CD14-positive monocyte (primary cell): ENCODE measurements around the gene ODC1. TPM values are rescaled to one million over a fixed set of nuclear protein-coding genes. Genes with fewer than 3 reads are reported as not detected.

Experiments used
- DNase-seq, 3 donors: peaks; one replicate each; pipeline ENCODE4 v3.0.0-alpha.2; 2011 to 2022
- H2AFZ ChIP-seq: 2 replicates; pipeline ENCODE4 v1.6.0; 2012; ENCODE audit warnings: mild to moderate bottlenecking, low read depth, low read length, inconsistent platforms; ENCODE audit not compliant: insufficient read depth, poor library complexity, severe bottlenecking
- H3K27ac ChIP-seq, 2 donors: 1 replicate in 1 of 2; 2 replicates in 1 of 2; pipeline ENCODE4 v1.5.1; 2012 to 2013; ENCODE audit warnings: low read length in 2 of 2, control low read depth in 1 of 2, inconsistent platforms in 1 of 2, low read depth in 1 of 2, mild to moderate bottlenecking in 1 of 2
- H3K27me3 ChIP-seq, 2 donors: one replicate each; pipeline versions ENCODE4 v1.6.0 to v1.6.1; 2011 to 2013; ENCODE audit warnings: low read length in 2 of 2; ENCODE audit not compliant: control insufficient read depth in 2 of 2, insufficient read depth in 2 of 2
- H3K36me3 ChIP-seq, 2 donors: replicated peaks in 1 of 2; 1 replicate in 1 of 2; 2 replicates in 1 of 2; pipeline versions ENCODE4 v1.5.1 to v1.6.1; 2012 to 2013; ENCODE audit warnings: low read length in 2 of 2, control low read depth in 1 of 2, inconsistent platforms in 1 of 2, mild to moderate bottlenecking in 1 of 2; ENCODE audit not compliant: insufficient read depth in 2 of 2, control insufficient read depth in 1 of 2
- H3K4me1 ChIP-seq, 2 donors: 1 replicate in 1 of 2; 2 replicates in 1 of 2; pipeline versions ENCODE4 v1.5.1 to v1.6.1; 2012 to 2013; ENCODE audit warnings: low read length in 2 of 2, control low read depth in 1 of 2, inconsistent platforms in 1 of 2, mild to moderate bottlenecking in 1 of 2, moderate library complexity in 1 of 2; ENCODE audit not compliant: insufficient read depth in 2 of 2, control insufficient read depth in 1 of 2
- H3K4me2 ChIP-seq: replicated peaks from 2 replicates; pipeline ENCODE3; 2012; ENCODE audit warnings: low read length, moderate library complexity, mild to moderate bottlenecking; ENCODE audit not compliant: poor library complexity, severe bottlenecking; ENCODE audit errors: extremely low read depth
- H3K4me3 ChIP-seq, 3 experiments: fragments of 200-600 bp in 1 of 3; sonication (generic) in 1 of 3; replicated peaks in 1 of 3; 1 replicate in 2 of 3; 2 replicates in 1 of 3; pipeline ENCODE4 v1.5.1; 2011 to 2013; ENCODE audit warnings: low read length in 3 of 3, mild to moderate bottlenecking in 3 of 3, control low read depth in 2 of 3, low read depth in 2 of 3, inconsistent platforms in 1 of 3, moderate library complexity in 1 of 3
- H3K79me2 ChIP-seq: 2 replicates; pipeline ENCODE4 v1.6.0; 2012; ENCODE audit warnings: mild to moderate bottlenecking, control low read depth, inconsistent platforms, low read length, moderate library complexity; ENCODE audit not compliant: insufficient read depth
- H3K9ac ChIP-seq: 2 replicates; pipeline ENCODE4 v1.6.0; 2017; ENCODE audit warnings: low read length, mild to moderate bottlenecking; ENCODE audit not compliant: insufficient read depth, poor library complexity, severe bottlenecking
- H3K9me3 ChIP-seq, 2 donors: replicated peaks in 1 of 2; 1 replicate in 1 of 2; 2 replicates in 1 of 2; pipeline versions ENCODE4 v1.5.1 to v1.6.1; 2012 to 2013; ENCODE audit warnings: low read length in 2 of 2, control low read depth in 1 of 2; ENCODE audit not compliant: control insufficient read depth in 1 of 2, insufficient read depth in 1 of 2
- H4K20me1 ChIP-seq: 2 replicates; pipeline ENCODE4 v1.6.0; 2012; ENCODE audit warnings: mild to moderate bottlenecking, low read length, control low read depth, moderate library complexity; ENCODE audit not compliant: insufficient read depth
- H3K27ac Mint-ChIP-seq, 7 donors: one replicate each; pipeline ENCODE4 v1.8.0; 2020; ENCODE audit warnings: mild to moderate bottlenecking in 7 of 7, mixed read lengths in 7 of 7, moderate library complexity in 6 of 7, inconsistent platforms in 2 of 7
- H3K27me3 Mint-ChIP-seq, 3 donors: one replicate each; pipeline ENCODE4 v1.8.0; 2021 to 2022; ENCODE audit warnings: low read depth in 3 of 3, mild to moderate bottlenecking in 3 of 3, mixed read lengths in 3 of 3, moderate library complexity in 3 of 3, inconsistent platforms in 1 of 3
- H3K36me3 Mint-ChIP-seq, 2 donors: one replicate each; pipeline ENCODE4 v1.8.0; 2020; ENCODE audit warnings: mixed read lengths in 2 of 2, inconsistent platforms in 1 of 2, mild to moderate bottlenecking in 1 of 2
- H3K4me1 Mint-ChIP-seq: one replicate; pipeline ENCODE4 v1.8.0; 2020; ENCODE audit warnings: mild to moderate bottlenecking, mixed read lengths
- H3K4me3 Mint-ChIP-seq, 2 donors: one replicate each; pipeline ENCODE4 v1.8.0; 2020; ENCODE audit warnings: mild to moderate bottlenecking in 2 of 2, mixed read lengths in 2 of 2, moderate library complexity in 1 of 2
- H3K9me3 Mint-ChIP-seq, 7 donors: one replicate each; pipeline ENCODE4 v1.8.0; 2020 to 2022; ENCODE audit warnings: mixed read lengths in 7 of 7, mild to moderate bottlenecking in 6 of 7, moderate library complexity in 6 of 7, inconsistent platforms in 2 of 7
- CTCF ChIP-seq: fragments of 200-600 bp; IDR thresholded peaks from one replicate; pipeline ENCODE4 v1.8.0; 2022; ENCODE audit warnings: antibody characterized with exemption, mild to moderate bottlenecking
- WGBS: methylation state at CpG from one replicate; pipeline ENCODE4 v1.1.5; 2013; ENCODE audit warnings: missing lambda C conversion rate; ENCODE audit not compliant: insufficient coverage; 5-methylcytosine and 5-hydroxymethylcytosine counted together
- intact Hi-C, 2 donors: fragments of 100-400 bp; cut with micrococcal nuclease; formaldehyde crosslinking; loops; one replicate each; pipeline versions ENCODE4 v1.15.0 to v1.15.1; 2023
- polyA plus RNA-seq, 3 donors: library from polyadenylated mRNA; depleted of rRNA in 1 of 3; unstranded in 2 of 3; stranded (reverse) in 1 of 3; fragments of 300-500 nt in 2 of 3; fragments of >200 nt in 1 of 3; fragmentation: Illumina TruSeq in 2 of 3; gene quantifications; 1 replicate in 2 of 3; 2 replicates in 1 of 3; pipeline ENCODE4 v1.2.3, GENCODE V29; 2012 to 2021

ODC1 gene
- polyA plus RNA-seq, 3 donors = 22.7 to 27.3 (median 23.6) TPM

GRCh38 chr2:10493075-10493633, 45.0 kb upstream of the ODC1 start:
- H3K9me3 ChIP-seq = no peaks in the 10 kb centered on the region
- H2AFZ ChIP-seq = no peak overlapping the region
- H3K27me3 ChIP-seq = peaks cover 0 to 4% of the 10 kb centered on the region in 2 donors
- no peak overlapping the region for H3K4me3 ChIP-seq
- WGBS = 85% methylated on average over 4 of the region's 5 CpGs
- Mint-ChIP-seq H3K4me3 (no peak overlapping the region), H3K27me3 (peaks cover 9 to 30% (median 10%) of the 10 kb centered on the region in 3 donors), H3K27ac (no peak overlapping the region), H3K9me3 (peaks cover 0 to 3% (median 2%) of the 10 kb centered on the region in 7 donors), H3K36me3 (no peaks in the 10 kb centered on the region), H3K4me1 (peaks cover 2% of the 10 kb centered on the region)
- no peaks in the 10 kb centered on the region for H3K4me1 ChIP-seq
- H4K20me1 ChIP-seq = no peaks in the 10 kb centered on the region
- no peak for TF ChIP-seq CTCF
- intact Hi-C loops = no loop called here
- no peak for DNase-seq
- no peak overlapping the region for H3K4me2 ChIP-seq
- H3K9ac ChIP-seq = no peak overlapping the region
- H3K79me2 ChIP-seq = no peaks in the 10 kb centered on the region
- no peak overlapping the region for H3K27ac ChIP-seq
- no peaks in the 10 kb centered on the region for H3K36me3 ChIP-seq

GRCh38 chr2:10490806-10491291, 42.7 kb upstream of the ODC1 start:
- no peak overlapping the region for H3K4me3 ChIP-seq
- no peak overlapping the region for H3K4me2 ChIP-seq
- no peaks in the 10 kb centered on the region for H4K20me1 ChIP-seq
- no peak overlapping the region for H2AFZ ChIP-seq
- H3K9me3 Mint-ChIP-seq = peaks cover 0 to 3% (median 2%) of the 10 kb centered on the region in 7 donors
- H3K4me1 Mint-ChIP-seq = no peaks in the 10 kb centered on the region
- 97% methylated on average over 3 of the region's 8 CpGs for WGBS
- intact Hi-C loops = no loop called here
- H3K4me1 ChIP-seq = no peaks in the 10 kb centered on the region
- H3K9me3 ChIP-seq = no peaks in the 10 kb centered on the region
- no peak overlapping the region for H3K27ac Mint-ChIP-seq
- H3K27me3 ChIP-seq = peaks cover 0 to 8% of the 10 kb centered on the region in 2 donors
- no peak overlapping the region for H3K9ac ChIP-seq
- DNase-seq = no peak
- TF ChIP-seq CTCF = no peak
- no peak overlapping the region for H3K4me3 Mint-ChIP-seq
- no peaks in the 10 kb centered on the region for H3K79me2 ChIP-seq
- H3K27me3 Mint-ChIP-seq = peaks cover 7 to 34% (median 13%) of the 10 kb centered on the region in 3 donors
- H3K36me3 Mint-ChIP-seq = no peaks in the 10 kb centered on the region
- no peaks in the 10 kb centered on the region for H3K36me3 ChIP-seq
- no peak overlapping the region for H3K27ac ChIP-seq
